ENCODE data around the gene OR8K3. TPM values are rescaled to one million over a fixed set of nuclear protein-coding genes. Genes with fewer than 3 reads are reported as not detected.

Gene OR8K3
- total and polyA plus RNA-seq, 9 of the 15 experiments (the other 6 are each of a cell fraction or from before 2014, with no cell fraction given): not detected

DNA sequence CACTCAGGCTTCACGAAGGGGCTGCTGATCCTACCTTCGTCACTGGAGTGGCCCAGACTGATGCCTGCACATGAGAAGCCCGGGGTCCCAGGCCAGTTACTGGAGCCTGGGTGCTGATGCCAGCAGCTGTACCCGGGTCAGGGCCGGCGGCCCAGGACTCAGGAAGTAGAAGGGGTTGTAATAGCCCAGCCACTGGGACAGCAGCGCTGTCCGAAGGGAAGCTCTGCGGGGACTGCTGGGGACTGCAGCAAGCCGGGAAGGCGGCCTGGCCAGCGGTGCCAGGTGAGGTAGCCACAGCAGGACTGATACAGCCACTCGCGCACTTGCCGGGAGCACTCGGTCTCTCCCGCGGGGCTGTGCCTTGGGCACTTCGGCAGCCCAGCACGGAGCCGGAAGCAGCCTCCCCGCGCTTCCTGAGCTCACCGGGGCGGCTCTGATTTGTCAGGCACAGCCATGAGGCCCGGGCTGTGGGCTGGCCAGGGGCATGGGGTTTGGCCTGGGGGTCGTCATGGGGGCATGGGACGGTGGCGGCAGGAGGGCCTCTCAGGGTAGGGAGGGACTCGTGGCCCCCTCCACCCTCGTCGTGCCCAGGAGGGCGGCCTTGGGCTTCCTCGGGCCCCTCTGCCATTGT, 17.0 kb downstream of the OR8K3 start:
- H3K27ac ChIP-seq (ENCODE audit: extremely low read depth, low read depth, low read length): no peak overlapping the region
- no peaks in the 10 kb centered on the region for H3K4me1 ChIP-seq (replicated peaks in 1 of 2; ENCODE audit: control insufficient read depth in 2 of 2, insufficient read depth in 2 of 2, low read length in 2 of 2)
- no peak for DNase-seq (ENCODE audit: extremely low read depth in 1 of 4, low spot score in 3 of 4)
- no peaks in the 10 kb centered on the region for H3K79me2 ChIP-seq (ENCODE audit: control insufficient read depth, insufficient read depth, low read length)
- H3K4me3 ChIP-seq: no peak overlapping the region
- in situ Hi-C loops (cut with MboI) (no loop called here), intact Hi-C loops (cut with micrococcal nuclease) (no loop called here)
- H2AFZ ChIP-seq (ENCODE audit: low read depth, low read length): no peak overlapping the region
- TF ChIP-seq LCOR (CRISPR knock-in tag; IDR thresholded peaks at IDR 0.05): no peak
- TF ChIP-seq CXXC5 (CRISPR knock-in tag; IDR thresholded peaks at IDR 0.05): no peak
- no peak for TF ChIP-seq L3MBTL2 (IDR thresholded peaks at IDR 0.05)
- TF ChIP-seq ZBED1 (IDR thresholded peaks at IDR 0.05): no peak
- TF ChIP-seq ZKSCAN3 (CRISPR knock-in tag; IDR thresholded peaks at IDR 0.05): no peak
- no peak for TF ChIP-seq SNRNP70 (optimal IDR thresholded peaks at IDR 0.05; ENCODE audit: low read depth, low read length)
- no peak for TF ChIP-seq ZNF12 (CRISPR knock-in tag; IDR thresholded peaks at IDR 0.05)
- TF ChIP-seq NFRKB (IDR thresholded peaks at IDR 0.05; ENCODE audit: low read depth): no peak
- ATAC-seq: no peak
- no peak overlapping the region for H3K9ac ChIP-seq (ENCODE audit: insufficient read depth in 1 of 2, low read depth in 2 of 2, low read length in 2 of 2)
- H3K27me3 ChIP-seq (ENCODE audit: control insufficient read depth in 2 of 2, insufficient read depth in 2 of 2, low read length in 2 of 2): no peaks in the 10 kb centered on the region
- no peaks in the 10 kb centered on the region for H3K36me3 ChIP-seq (ENCODE audit: control insufficient read depth, insufficient read depth, low read length)
- H3K4me2 ChIP-seq (ENCODE audit: insufficient read depth, low read length): no peak overlapping the region
- WGBS (ENCODE audit: insufficient coverage, low coverage, missing lambda C conversion rate): 1% methylated on average over 26 of the region's 34 CpGs
- ChIA-PET POLR2A (no interaction called here), CTCF (ENCODE audit: low intra/inter-chr PET ratio) (no interaction called here)
- H3K9me3 ChIP-seq (replicated peaks; ENCODE audit: control insufficient read depth, insufficient read depth, low read depth, low read length): no peaks in the 10 kb centered on the region
- H3K9me1 ChIP-seq (ENCODE audit: control insufficient read depth, insufficient read depth, low read length): no peaks in the 10 kb centered on the region
- no peak for FAIRE-seq
- BruUV-seq (replicated peaks): no TSS peak
- no peaks in the 10 kb centered on the region for H4K20me1 ChIP-seq (replicated peaks; ENCODE audit: control insufficient read depth, insufficient read depth, low read length)

DNA sequence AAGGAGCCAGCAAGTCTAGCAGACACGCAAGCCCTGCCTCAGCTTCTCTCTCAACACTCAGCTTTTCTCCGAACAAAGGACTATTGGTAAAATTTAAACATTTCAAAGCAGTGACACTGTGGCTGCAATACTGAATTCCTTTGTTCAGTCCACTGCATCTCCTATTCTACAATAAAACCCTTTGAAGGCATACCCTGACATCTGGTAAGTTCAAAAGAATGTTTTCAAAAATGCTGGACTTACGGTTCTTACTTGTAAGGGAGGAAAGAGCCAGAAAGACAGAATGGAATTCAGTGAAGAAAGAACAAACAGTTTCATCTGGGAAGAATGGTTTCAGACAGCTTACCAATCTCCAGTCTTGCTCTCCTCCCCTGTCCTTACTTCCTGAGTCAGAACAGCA, 18.2 kb downstream of the OR8K3 start:
- no peaks in the 10 kb centered on the region for H3K9me1 ChIP-seq (ENCODE audit: control insufficient read depth, insufficient read depth, low read length)
- in situ Hi-C loops (cut with MboI): no loop called here
- 4% methylated on average over 3 of the region's 3 CpGs for WGBS (ENCODE audit: insufficient coverage, low coverage, missing lambda C conversion rate)
- DNase-seq (ENCODE audit: extremely low read depth in 1 of 4, low spot score in 3 of 4) (no peak), ATAC-seq (no peak), FAIRE-seq (no peak)
- intact Hi-C loops (cut with micrococcal nuclease): no loop called here
- no peaks in the 10 kb centered on the region for H3K79me2 ChIP-seq (ENCODE audit: control insufficient read depth, insufficient read depth, low read length)
- BruUV-seq (replicated peaks): no TSS peak
- H3K4me2 ChIP-seq (ENCODE audit: insufficient read depth, low read length): no peak overlapping the region
- H3K4me1 ChIP-seq (replicated peaks in 1 of 2; ENCODE audit: control insufficient read depth in 2 of 2, insufficient read depth in 2 of 2, low read length in 2 of 2): no peaks in the 10 kb centered on the region
- H3K36me3 ChIP-seq (ENCODE audit: control insufficient read depth, insufficient read depth, low read length): no peaks in the 10 kb centered on the region
- H3K9ac ChIP-seq (ENCODE audit: insufficient read depth in 1 of 2, low read depth in 2 of 2, low read length in 2 of 2): no peak overlapping the region
- no peaks in the 10 kb centered on the region for H4K20me1 ChIP-seq (replicated peaks; ENCODE audit: control insufficient read depth, insufficient read depth, low read length)
- no peak overlapping the region for H3K4me3 ChIP-seq
- ChIA-PET CTCF (ENCODE audit: low intra/inter-chr PET ratio) (no interaction called here), POLR2A (no interaction called here)
- H2AFZ ChIP-seq (ENCODE audit: low read depth, low read length): no peak overlapping the region
- H3K27ac ChIP-seq (ENCODE audit: extremely low read depth, low read depth, low read length): no peak overlapping the region
- H3K9me3 ChIP-seq (replicated peaks; ENCODE audit: control insufficient read depth, insufficient read depth, low read depth, low read length): no peaks in the 10 kb centered on the region
- H3K27me3 ChIP-seq (ENCODE audit: control insufficient read depth in 2 of 2, insufficient read depth in 2 of 2, low read length in 2 of 2): no peaks in the 10 kb centered on the region
- no peak for TF ChIP-seq ZNF431 (CRISPR knock-in tag; IDR thresholded peaks at IDR 0.05)
- no peak for TF ChIP-seq ASH1L (IDR thresholded peaks at IDR 0.05; ENCODE audit: borderline replicate concordance, low read depth, partially characterized antibody)
- TF ChIP-seq, protein P1, sequence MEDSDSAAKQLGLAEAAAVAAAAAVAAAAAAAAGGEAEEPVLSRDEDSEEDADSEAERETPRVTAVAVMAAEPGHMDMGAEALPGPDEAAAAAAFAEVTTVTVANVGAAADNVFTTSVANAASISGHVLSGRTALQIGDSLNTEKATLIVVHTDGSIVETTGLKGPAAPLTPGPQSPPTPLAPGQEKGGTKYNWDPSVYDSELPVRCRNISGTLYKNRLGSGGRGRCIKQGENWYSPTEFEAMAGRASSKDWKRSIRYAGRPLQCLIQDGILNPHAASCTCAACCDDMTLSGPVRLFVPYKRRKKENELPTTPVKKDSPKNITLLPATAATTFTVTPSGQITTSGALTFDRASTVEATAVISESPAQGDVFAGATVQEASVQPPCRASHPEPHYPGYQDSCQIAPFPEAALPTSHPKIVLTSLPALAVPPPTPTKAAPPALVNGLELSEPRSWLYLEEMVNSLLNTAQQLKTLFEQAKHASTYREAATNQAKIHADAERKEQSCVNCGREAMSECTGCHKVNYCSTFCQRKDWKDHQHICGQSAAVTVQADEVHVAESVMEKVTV (CRISPR knock-in tag; IDR thresholded peaks at IDR 0.05): no peak
- no peak for TF ChIP-seq OTX1 (CRISPR knock-in tag; IDR thresholded peaks at IDR 0.05)
- no peak for TF ChIP-seq CBX3 (IDR thresholded peaks at IDR 0.05; ENCODE audit: borderline replicate concordance in 1 of 2, low read length in 2 of 2)
- no peak for TF ChIP-seq TOE1 (IDR thresholded peaks at IDR 0.05; ENCODE audit: borderline replicate concordance)
- TF ChIP-seq TOE1 (CRISPR knock-in tag; IDR thresholded peaks at IDR 0.05; ENCODE audit: borderline replicate concordance, low read depth): no peak
- TF ChIP-seq, protein P2, sequence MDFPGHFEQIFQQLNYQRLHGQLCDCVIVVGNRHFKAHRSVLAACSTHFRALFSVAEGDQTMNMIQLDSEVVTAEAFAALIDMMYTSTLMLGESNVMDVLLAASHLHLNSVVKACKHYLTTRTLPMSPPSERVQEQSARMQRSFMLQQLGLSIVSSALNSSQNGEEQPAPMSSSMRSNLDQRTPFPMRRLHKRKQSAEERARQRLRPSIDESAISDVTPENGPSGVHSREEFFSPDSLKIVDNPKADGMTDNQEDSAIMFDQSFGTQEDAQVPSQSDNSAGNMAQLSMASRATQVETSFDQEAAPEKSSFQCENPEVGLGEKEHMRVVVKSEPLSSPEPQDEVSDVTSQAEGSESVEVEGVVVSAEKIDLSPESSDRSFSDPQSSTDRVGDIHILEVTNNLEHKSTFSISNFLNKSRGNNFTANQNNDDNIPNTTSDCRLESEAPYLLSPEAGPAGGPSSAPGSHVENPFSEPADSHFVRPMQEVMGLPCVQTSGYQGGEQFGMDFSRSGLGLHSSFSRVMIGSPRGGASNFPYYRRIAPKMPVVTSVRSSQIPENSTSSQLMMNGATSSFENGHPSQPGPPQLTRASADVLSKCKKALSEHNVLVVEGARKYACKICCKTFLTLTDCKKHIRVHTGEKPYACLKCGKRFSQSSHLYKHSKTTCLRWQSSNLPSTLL (IDR thresholded peaks at IDR 0.05): no peak
